Mesenteric fat pad (tissue), 1 donor: ENCODE measurements around the gene BAIAP3. TPM values are rescaled to one million over a fixed set of nuclear protein-coding genes. Genes with fewer than 3 reads are reported as not detected.
"Not testable (repeated sequence)": the region's sequence is repeated elsewhere in the genome, so short reads cannot be mapped to it uniquely, and the experiment has no call there.

ENCODE experiments used
- DNase-seq: peaks from one replicate; pipeline ENCODE4 v3.0.0-alpha.2; 2020; ENCODE audit warnings: low spot score
- long read RNA-seq: library from polyadenylated mRNA; unstranded; transcript quantifications from one replicate; pipeline ENCODE4 v2.0.0, GENCODE V29; 2020
- total RNA-seq: library from RNA; stranded (reverse); fragmentation: NEBNext Ultra II Directional; extraction: Animal tissue kit (Norgen Biotek cat#: 25700); gene quantifications from one replicate; pipeline ENCODE4 v1.2.1, GENCODE V29; 2021
- donor health status: DM: yes; HTN: yes; CAD: no.

BAIAP3 gene, protein sequence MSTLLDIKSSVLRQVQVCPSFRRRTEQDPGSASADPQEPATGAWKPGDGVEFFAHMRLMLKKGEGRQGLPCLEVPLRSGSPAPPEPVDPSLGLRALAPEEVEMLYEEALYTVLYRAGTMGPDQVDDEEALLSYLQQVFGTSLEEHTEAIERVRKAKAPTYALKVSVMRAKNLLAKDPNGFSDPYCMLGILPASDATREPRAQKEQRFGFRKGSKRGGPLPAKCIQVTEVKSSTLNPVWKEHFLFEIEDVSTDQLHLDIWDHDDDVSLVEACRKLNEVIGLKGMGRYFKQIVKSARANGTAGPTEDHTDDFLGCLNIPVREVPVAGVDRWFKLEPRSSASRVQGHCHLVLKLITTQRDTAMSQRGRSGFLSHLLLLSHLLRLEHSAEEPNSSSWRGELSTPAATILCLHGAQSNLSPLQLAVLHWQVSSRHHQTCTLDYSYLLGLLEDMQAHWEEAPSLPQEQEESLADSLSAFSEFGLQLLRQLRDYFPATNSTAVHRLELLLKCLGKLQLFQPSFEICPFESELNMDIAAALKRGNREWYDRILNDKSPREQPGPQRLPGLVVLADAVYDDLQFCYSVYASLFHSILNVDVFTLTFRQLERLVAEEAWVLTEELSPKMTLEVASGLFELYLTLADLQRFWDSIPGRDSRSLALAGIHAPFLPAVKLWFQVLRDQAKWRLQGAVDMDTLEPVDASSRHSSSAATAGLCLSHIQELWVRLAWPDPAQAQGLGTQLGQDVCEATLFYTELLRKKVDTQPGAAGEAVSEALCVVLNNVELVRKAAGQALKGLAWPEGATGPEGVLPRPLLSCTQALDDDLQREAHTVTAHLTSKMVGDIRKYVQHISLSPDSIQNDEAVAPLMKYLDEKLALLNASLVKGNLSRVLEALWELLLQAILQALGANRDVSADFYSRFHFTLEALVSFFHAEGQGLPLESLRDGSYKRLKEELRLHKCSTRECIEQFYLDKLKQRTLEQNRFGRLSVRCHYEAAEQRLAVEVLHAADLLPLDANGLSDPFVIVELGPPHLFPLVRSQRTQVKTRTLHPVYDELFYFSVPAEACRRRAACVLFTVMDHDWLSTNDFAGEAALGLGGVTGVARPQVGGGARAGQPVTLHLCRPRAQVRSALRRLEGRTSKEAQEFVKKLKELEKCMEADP
- total RNA-seq: 1.3 TPM
- long read RNA-seq, partial matches to known transcripts: 0 of 1 reads
- long read RNA-seq, other reads (novel, unspliced or antisense): 1 of 1 reads

- no peak for DNase-seq
These were observed at the start of gene BAIAP3 for GRCh38 chr16:1333149-1333812. Gene BAIAP3 (plus strand): TSS chr16:1333645. CDS start chr16:1338550, 4,905 bp downstream.

- no peak for DNase-seq
These were observed 49.3 kb upstream of the BAIAP3 start for GRCh38 chr16:1283996-1284616.

GRCh38 chr16:1285669-1286512 is 47.6 kb upstream of the BAIAP3 start:
- DNase-seq: no peak

DNA sequence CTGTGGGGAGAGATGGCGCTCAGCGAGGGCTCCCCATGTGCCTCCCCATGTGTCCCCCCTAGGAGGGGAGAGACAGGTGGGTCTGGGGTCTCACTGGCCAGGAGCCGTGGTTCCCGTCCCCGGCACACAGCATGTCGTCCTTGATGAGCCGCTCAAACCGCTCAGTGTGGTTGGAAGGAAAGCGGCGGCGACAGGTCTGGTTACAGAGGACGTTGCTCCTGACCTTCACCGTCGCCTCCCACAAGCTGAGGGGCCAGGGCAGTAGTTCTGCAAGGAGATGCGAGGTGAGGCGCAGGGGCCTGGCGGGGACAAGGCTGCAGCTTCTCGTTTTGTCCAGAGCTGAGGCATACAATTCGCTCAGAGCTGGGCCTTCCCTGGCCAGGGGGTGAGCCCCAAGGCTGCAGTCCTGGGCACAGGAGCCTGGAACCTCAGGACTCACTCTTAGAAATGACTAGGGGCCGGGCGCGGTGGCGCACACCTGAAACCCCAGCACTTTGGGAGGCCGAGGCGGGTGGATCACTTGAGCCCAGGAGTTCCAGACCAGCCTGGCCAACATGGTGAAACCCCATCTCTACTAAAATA is 46.8 kb upstream of the BAIAP3 start:
- DNase-seq: no peak

- no peak for DNase-seq
These were observed 45.3 kb upstream of the BAIAP3 start for GRCh38 chr16:1287982-1288670.

GRCh38 chr16:1288813-1289476 is 44.5 kb upstream of the BAIAP3 start:
- no peak for DNase-seq

- no peak for DNase-seq
These were observed 44.0 kb upstream of the BAIAP3 start for GRCh38 chr16:1289477-1289866.

GRCh38 chr16:1290063-1290501 is 43.4 kb upstream of the BAIAP3 start:
- no peak for DNase-seq

DNA sequence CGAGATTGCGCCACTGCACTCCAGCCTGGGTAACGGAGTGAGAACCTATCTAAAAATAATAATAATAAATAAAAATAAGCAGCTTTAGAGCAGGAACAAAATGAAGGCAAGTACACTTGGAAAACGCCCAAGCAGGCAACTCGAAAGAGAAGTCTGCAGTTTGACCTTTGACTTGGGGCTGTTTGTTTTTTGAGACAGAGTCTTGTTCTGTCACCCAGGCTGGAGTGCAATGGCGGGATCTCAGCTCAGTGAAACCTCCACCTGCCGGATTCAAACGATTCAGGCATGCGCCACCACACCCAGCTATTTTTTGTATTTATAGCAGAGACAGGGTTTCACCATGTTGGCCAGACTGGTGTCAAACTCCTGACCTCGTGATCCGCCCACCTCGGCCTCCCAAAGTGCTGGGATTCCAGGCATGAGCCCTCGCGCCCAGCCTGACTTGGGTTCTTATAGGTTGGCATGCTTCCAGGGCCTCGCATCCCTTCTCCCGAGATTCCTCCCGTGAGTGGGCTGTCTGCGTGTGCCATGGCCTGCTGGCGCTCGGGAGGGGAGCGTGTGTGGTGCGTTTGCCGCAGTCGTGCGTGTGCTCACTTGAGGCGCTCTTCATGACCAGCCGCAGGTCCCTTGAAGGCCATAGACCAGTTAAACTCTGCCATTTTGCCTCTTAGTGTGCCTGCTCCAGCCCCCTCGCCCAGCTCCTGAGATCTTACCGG is 42.4 kb upstream of the BAIAP3 start:
- DNase-seq: no peak

- DNase-seq: no peak
These were observed 41.9 kb upstream of the BAIAP3 start for GRCh38 chr16:1291576-1291974.

GRCh38 chr16:1292208-1292607 is 41.2 kb upstream of the BAIAP3 start:
- DNase-seq: not testable (repeated sequence)

- DNase-seq: not testable (repeated sequence)
These were observed 40.6 kb upstream of the BAIAP3 start for GRCh38 chr16:1292808-1293207.

GRCh38 chr16:1293921-1294656 is 39.4 kb upstream of the BAIAP3 start:
- no peak for DNase-seq

DNA sequence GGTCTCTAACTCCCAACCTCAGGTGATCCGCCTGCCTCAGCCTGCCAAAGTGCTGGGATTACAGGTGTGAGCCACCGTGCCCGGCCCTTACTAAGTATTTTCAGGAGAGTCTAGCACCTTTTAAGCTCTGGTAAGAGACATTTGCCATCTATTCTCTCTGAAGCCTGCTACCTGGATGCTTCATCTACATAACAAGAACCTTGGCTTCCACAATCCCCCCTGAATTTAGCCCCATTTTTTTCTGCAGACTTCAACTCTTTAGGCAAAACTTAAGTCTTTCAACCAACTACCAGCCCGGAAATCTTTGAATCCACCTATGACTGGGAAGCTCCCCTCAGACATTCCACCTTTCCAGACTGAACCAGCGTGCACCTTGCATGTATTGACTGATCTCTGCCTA is 38.0 kb upstream of the BAIAP3 start:
- DNase-seq: no peak

DNA sequence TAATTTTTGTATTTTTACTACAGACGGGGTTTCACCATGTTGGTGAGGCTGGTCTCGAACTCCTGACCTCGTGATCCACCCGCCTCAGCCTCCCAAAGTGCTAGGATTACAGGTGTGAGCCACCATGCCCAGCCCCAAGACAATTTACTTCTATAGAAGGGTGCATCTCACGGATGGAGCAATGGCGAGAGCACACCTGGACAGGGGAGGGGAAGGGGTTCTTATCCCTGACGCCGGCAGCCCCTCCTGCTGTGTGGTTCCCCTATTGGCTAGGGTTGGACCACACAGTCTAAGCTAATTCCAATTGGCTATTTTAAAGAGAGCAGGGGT is 36.8 kb upstream of the BAIAP3 start:
- not testable (repeated sequence) for DNase-seq

GRCh38 chr16:1297018-1297696 is 36.3 kb upstream of the BAIAP3 start:
- DNase-seq: no peak
